ENCODE measurements around the gene SREK1IP1.

The SREK1IP1 gene

DNA sequence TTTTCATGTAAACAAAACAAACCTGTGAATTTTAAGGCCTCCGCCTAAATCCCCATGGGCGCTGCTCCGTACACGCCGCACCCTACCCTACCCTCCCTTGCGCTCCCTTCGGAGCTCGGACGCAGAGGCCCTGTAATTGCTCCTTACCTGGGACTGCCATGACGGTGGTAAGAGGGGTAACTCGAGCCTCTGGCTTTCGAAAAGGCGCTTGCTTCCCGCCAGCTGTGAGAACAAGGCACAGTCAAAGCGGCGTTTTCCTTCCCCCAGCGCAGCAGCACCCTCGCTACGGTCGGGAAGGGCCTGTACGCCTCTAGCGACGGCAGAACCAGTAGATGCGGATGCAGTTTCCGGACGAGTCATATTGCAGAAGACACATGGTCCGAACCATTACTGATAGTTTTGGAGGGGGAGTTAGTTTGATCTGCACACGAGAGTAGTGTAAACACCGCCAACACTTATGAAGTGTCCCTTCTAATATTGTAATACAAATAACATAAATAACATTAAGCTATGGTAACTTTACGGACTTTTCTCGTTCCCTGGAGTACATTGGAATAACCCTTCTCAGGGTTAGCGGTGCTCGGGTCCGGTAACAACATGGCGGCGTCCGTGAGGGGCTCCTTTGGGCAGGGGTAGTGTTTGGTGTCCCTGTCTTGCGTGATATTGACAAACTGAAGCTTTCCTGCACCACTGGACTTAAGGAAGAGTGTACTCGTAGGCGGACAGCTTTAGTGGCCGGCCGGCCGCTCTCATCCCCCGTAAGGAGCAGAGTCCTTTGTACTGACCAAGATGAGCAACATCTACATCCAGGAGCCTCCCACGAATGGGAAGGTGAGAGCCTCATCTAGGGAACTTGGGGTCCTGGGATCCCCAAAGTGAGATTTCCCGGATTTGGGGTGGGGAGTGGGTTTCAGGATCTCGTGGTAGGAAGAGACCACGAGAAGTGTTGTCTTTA, at the start of gene SREK1IP1, which contains the start of gene CWC27:
TSS of gene SREK1IP1 (minus strand) at position 334 of the 955 bp plus-strand sequence. CDS start at position 160, 174 bp downstream.
TSS of gene CWC27 (plus strand) at position 573 of the 955 bp plus-strand sequence. CDS start at position 790, 217 bp downstream.
- DNase-seq (ENCODE audit: low spot score), result peak; percentile 88

DNA sequence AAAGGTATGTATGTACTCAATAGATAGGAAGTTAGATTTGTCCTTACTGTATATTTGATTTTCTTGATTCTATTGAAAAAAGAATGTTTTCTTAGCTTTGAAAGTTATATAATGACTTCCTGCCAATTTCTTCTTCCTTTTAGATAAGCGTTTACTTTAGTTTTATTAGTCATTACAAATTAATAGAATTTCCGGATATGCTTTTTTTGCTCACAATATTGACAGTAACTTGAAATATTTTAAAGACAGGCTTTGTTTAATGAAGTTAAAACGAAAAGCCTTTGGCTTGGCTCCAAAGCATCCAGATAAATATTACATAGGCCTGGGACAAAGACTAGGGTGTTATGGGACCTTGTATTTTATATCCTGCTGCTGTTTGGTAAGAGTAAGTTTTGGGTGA, 49.8 kb upstream of the SREK1IP1 start:
- no peak for DNase-seq (ENCODE audit: low spot score)

GRCh38 chr5:64814073-64814472, 45.6 kb upstream of the SREK1IP1 start:
- DNase-seq (ENCODE audit: low spot score), result peak; percentile 72

DNA sequence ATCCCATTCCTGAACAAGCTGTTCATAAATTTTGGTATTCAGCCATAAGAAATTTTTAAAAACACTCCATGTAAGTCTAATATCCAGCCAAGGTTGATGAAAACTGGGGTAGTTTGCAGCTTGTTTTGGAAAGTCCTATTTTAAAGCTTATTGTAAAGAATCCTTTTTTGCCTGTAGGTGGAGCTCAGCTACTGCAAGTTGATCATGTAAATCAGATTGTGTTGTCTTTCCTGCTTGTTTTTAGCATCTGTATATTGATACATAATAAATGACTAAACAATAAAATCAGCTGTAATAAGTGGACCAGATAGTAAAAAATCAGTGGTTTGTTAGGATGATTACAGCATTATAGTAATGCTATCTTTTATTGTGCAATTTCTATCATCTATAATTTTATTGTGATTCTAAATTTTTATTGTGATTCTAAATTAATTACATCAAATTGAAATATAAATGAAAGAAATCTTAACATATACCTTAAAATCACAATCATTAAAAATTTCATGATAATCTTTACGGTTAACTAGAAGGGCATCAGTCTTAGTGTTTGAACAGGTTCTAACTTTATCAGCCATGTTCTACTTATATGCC, 42.7 kb upstream of the SREK1IP1 start:
- DNase-seq (ENCODE audit: low spot score), result peak; percentile 40

- no peak for DNase-seq (ENCODE audit: low spot score)
Observed at GRCh38 chr5:64807520-64807919, 39.0 kb upstream of the SREK1IP1 start.

GRCh38 chr5:64806537-64806936, 38.0 kb upstream of the SREK1IP1 start:
- DNase-seq (ENCODE audit: low spot score), result no peak

DNA sequence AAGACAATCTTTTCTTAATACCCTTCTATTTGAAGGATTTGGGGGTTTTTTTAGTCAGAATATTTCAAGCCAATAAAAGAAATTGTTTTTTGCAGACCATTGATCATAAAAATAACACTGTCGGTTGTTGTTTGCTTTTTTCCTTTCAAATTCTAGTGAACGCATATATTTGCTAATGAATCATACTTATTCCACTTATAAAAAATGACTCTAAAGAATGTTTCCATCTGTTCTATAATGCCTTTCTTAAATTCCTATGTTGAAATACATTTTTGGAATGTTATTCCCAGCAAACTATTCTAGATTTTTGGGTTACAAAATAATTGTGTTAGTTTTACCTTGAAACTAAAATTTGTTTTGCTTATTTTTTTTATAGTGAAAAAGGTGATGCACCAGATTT, 32.4 kb upstream of the SREK1IP1 start:
- DNase-seq (ENCODE audit: low spot score), result no peak

DNA sequence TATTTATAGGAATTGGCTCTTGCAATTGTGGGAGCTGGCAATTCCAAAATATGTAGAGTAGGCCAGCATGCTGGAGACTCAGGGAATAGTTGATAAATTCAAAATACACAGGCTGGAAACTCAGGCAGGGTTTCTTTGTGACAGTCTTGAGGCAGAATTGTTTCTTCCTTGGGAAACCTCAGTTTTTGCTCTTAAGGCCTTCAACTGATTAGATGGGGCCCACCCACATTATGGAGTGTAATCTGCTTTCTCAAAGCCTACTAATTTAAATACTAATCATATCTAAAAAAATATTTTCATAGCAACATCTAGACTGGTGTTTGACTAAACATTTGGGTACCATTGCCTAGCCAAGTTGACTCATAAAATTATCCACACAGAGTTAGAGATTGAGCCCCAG, 27.8 kb upstream of the SREK1IP1 start:
- no peak for DNase-seq (ENCODE audit: low spot score)

GRCh38 chr5:64794053-64794770, 25.7 kb upstream of the SREK1IP1 start:
- no peak for DNase-seq (ENCODE audit: low spot score)

GRCh38 chr5:64792469-64792868, 24.0 kb upstream of the SREK1IP1 start:
- no peak for DNase-seq (ENCODE audit: low spot score)

- DNase-seq (ENCODE audit: low spot score), result peak; percentile 36
Observed at GRCh38 chr5:64790210-64790609, 21.7 kb upstream of the SREK1IP1 start.

DNA sequence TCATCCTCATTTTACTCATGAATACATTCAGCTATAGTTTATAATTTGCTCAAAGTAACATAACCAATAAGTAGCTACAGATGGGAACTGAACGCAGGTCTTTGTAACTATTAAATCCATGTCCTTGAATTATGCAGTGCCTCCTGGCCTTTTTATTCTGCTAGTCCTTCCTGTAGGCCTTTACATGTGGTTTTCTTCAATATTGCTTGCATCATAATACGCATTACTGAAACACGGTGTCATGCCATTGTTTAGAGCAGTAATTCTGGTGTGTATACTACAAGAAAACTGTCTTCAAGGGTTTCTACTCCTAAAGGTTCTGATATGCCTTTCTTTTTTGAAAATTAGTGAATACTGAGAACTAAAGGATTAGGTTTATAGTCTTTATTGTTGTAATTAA, 21.0 kb upstream of the SREK1IP1 start:
- DNase-seq (ENCODE audit: low spot score), result no peak

DNA sequence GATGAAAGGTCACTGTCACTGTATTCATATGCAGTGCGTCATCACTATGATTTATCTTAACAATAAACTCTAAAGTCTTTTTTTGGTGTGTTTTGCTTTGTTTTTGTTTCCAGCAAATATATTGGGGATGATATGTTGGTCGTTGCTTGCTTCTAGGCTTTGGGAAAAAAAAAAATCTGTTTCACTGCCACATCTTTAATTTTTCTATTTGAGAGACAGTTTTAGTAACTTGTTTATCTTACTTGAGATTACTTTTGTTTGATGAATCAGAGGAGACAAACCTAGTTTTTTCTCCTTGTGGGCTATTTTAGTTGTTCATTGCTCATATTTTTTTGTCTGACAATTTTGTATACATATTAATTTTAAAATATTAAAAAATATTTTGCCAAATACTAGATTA, 19.7 kb upstream of the SREK1IP1 start:
- DNase-seq (ENCODE audit: low spot score), result no peak

DNA sequence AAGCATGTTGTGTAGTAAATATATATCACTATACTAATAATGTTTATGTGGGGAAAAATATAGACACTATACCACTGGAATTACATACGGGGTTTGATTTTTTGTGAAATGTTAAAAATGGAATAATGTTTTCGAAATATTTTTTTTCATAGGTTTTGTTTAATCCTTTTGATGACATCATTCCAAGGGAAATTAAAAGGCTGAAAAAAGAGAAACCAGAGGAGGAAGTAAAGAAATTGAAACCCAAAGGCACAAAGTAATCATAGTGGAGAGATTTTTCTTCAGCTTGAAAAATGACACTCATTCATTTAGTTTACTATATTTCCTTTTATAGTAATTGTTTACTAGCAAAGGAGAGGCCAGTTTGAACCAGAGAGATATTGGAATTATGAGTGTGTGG, 17.9 kb upstream of the SREK1IP1 start:
- no peak for DNase-seq (ENCODE audit: low spot score)

DNA sequence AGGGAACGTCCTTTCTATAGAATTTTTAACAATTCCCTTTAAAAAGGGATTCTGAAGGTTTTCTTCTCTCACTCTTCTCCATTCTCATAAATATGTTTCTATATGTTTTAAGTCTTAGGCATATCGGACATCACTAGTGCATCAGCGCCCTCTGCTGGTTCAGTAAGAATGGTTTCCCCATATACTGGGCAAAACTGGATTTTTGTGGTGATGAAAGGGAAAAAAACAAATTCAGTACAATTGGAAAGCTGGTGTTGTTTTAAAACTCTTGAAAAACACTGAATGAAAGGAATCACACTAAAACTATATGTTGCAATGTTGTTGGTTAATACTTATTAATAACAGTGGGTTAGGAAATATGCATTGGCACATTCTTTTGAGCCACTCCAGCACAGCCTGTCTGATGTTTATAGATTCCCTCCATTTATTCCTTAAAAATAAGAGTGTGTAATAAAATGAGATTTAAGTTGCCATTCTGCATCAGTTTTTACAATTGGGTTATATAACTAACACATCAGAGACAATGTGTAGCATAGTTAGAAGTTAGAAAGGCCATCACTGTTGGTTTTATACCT, 16.0 kb upstream of the SREK1IP1 start:
- peak; percentile 71 for DNase-seq (ENCODE audit: low spot score)

GRCh38 chr5:64775291-64775690, 6.8 kb upstream of the SREK1IP1 start:
- DNase-seq (ENCODE audit: low spot score), result no peak

DNA sequence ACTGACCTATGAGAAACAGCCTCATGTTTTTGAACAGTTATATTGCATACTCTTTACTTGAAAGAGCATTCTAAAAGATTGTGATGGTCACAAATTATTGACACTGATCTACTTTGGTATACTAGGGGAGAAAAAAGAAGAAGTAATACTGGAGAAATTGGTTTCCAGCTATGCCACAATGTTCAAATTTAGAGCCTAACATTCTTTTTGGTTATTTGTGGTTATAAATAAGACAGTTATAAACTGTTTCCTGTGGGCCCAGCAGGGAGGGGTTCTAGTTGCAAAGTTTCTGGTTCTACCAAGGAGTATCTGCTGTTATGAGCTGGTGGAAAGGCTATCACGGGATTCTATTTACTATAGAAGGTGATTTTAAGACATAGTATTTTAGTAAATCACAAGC, 5.0 kb upstream of the SREK1IP1 start:
- DNase-seq (ENCODE audit: low spot score), result no peak

DNA sequence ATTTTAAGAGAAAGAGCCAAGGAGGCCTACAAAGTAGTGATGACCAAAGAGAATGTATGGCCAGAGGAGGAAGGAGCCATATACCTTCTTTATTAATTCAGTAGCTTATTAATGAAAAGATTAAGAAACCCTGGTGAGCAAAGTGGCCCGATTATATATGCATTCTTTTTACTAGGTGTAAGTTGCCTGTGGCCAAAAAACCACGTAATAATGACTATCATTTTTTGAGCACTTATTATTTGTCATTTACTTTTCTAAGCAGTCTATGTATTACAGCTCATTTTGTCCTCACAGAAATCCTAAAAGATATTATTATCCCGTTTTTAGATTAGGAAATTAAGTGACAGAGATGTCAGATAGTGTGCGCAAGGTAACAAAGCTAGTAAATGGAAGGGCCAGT, 3.2 kb upstream of the SREK1IP1 start:
- no peak for DNase-seq (ENCODE audit: low spot score)

DNA sequence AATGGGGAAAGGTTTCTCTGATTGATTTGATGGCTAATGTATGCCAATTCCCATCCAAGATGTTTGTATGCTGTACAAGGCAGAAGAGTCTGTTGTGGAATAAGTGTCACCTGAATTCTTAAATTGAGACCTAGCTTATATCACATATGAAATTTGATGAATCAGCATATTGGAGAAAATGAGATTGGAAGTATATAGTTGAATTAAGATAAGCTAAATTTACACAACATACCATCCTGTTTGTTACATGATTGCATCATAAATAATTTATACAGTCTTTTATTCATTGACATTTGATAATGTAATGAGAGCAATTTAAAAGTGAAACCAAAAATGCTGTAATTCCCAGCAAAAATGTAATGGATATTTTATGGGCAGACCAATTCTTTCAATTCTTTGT, 1.4 kb upstream of the SREK1IP1 start:
- DNase-seq (ENCODE audit: low spot score), result no peak

GRCh38 chr5:64767959-64768357, 533 bp downstream of the SREK1IP1 start:
- DNase-seq (ENCODE audit: low spot score), result peak; percentile 10

DNA sequence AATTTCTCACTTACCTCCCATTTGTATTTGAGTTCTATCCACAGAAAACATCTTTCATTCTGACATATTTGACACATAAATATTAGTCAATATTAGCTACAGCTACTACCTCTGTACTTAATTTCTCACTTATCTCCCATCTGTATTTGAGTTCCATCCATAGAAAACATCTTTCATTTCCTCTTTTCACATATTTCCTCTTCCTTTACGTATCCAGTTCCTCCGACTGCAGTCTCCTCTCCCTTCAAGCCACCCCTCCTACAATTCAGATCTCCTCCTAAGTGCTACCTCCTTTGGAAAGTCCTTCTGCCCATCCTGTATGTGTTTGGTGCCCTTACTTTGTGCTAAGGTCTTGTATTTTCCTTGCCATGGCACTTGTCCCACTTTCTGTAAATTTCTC, 1.6 kb downstream of the SREK1IP1 start:
- no peak for DNase-seq (ENCODE audit: low spot score)

DNA sequence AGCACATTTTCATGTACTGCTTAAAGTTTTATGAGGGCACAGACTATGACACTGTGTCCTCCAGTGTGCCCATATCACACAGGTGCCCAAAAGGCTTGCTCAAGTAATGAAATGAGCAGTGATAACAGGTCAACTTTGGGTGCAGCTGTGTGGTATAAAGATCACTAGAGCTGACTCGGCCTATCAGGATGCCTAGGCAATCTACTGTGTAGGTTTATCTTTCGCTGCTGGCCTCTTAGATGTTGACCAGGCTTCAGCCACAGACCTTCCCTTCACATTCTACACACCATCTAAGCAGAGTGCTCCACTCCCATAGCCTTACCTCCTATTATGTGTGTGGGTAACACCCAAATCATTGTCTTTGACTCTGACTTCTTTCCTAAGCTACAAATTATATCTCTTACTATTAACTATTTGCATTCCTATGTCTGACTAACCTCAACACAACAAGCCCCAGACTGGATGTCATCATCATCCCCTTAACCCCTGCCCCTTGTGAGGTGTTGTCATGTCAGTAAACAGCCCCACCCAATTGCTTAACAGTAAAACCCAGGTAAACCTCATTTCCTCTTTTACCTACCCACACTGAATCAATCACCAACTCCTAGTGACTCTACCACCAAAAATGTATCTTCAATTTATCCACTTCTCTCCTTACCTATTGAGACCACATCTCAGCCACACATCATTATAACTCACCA, 2.5 kb downstream of the SREK1IP1 start:
- no peak for DNase-seq (ENCODE audit: low spot score)

All from activated CD4-positive, alpha-beta T cell treated with anti-CD3 and anti-CD28 coated beads, Interleukin-2, Interleukin-4, amounts not matched to agents 100 ng/mL and 50 ng/mL, durations not matched to agents 16 hours and 8 hours (primary cell).